GM10248 (cell line): Measurements from ENCODE around the gene PKD1L1.
"Not testable (repeated sequence)": the region's sequence is repeated elsewhere in the genome, so short reads cannot be mapped to it uniquely, and the experiment has no call there.

Experiments used
- CTCF ChIA-PET: fragments of 300-600 bp; sonication (Branson Sonifier 250); formaldehyde crosslinking; extraction: SDS; loops from one replicate; lab custom pipeline; 2021; ENCODE audit warnings: antibody characterized with exemption; lab: Yijun Ruan, JAX
- POLR2A ChIA-PET: fragments of 350-650 bp; sonication (Branson Sonifier 250); formaldehyde crosslinking; extraction: SDS; loops from one replicate; lab custom pipeline; 2020; ENCODE audit warnings: antibody characterized with exemption; lab: Yijun Ruan, JAX
- DNase-seq: peaks from one replicate; pipeline ENCODE4 v3.0.0; 2012; ENCODE audit errors: extremely low spot score
- CTCF ChIP-seq: IDR thresholded peaks from 2 replicates; pipeline ENCODE4 v1.5.1; 2012; ENCODE audit warnings: mild to moderate bottlenecking, low read depth; ENCODE audit errors: extremely low read depth, missing control alignments, control extremely low read depth

Gene PKD1L1

GRCh38 chr7:47796347-47796746 lies 151.9 kb downstream of the PKD1L1 start:
- no peak for TF ChIP-seq CTCF
- ChIA-PET POLR2A (no interaction called here), CTCF (interaction anchor here (0.9 to 1.2 kb wide), 2 partner anchors 10 to 530 kb away, joined by 3 to 4 read pairs; no protein-coding TSS in a partner anchor)
- DNase-seq = no peak

- DNase-seq = no peak
- POLR2A ChIA-PET = no interaction called here
- TF ChIP-seq CTCF = no peak
- CTCF ChIA-PET = interaction anchor here (1.2 kb wide), 1 partner anchor 11 kb away, joined by 4 read pairs; no protein-coding TSS in a partner anchor
These were observed 152.6 kb downstream of the PKD1L1 start for GRCh38 chr7:47795631-47796030.

- CTCF ChIA-PET, POLR2A ChIA-PET, DNase-seq: not testable (repeated sequence)
These were observed 153.1 kb downstream of the PKD1L1 start for GRCh38 chr7:47795126-47795525.

- ChIA-PET CTCF (no interaction called here), POLR2A (no interaction called here)
- TF ChIP-seq CTCF = no peak
- no peak for DNase-seq
These were observed 154.2 kb downstream of the PKD1L1 start for GRCh38 chr7:47794016-47794415.

GRCh38 chr7:47793186-47793585 lies 155.1 kb downstream of the PKD1L1 start:
- DNase-seq, POLR2A ChIA-PET, CTCF ChIA-PET: not testable (repeated sequence)

- no peak for DNase-seq
- CTCF ChIA-PET = no interaction called here
- POLR2A ChIA-PET = no interaction called here
These were observed 155.6 kb downstream of the PKD1L1 start for GRCh38 chr7:47792521-47793121.

GRCh38 chr7:47791682-47792081 lies 156.6 kb downstream of the PKD1L1 start:
- POLR2A ChIA-PET = no interaction called here
- TF ChIP-seq CTCF = no peak
- CTCF ChIA-PET = interaction anchor here (0.9 kb wide), 1 partner anchor 525 kb away, joined by 3 read pairs; no protein-coding TSS in a partner anchor
- no peak for DNase-seq

More at GRCh38 chr7:47792521-47793121, 155.6 kb downstream of the PKD1L1 start:
- TF ChIP-seq CTCF = no peak
